ENCODE data around the gene PRKRA. TPM values are rescaled to one million over a fixed set of nuclear protein-coding genes. Genes with fewer than 3 reads are reported as not detected.
"Not testable (repeated sequence)": the region's sequence is repeated elsewhere in the genome, so short reads cannot be mapped to it uniquely, and the experiment has no call there.

PRKRA gene
- total RNA-seq, 1 donor = 45.0 TPM

DNA sequence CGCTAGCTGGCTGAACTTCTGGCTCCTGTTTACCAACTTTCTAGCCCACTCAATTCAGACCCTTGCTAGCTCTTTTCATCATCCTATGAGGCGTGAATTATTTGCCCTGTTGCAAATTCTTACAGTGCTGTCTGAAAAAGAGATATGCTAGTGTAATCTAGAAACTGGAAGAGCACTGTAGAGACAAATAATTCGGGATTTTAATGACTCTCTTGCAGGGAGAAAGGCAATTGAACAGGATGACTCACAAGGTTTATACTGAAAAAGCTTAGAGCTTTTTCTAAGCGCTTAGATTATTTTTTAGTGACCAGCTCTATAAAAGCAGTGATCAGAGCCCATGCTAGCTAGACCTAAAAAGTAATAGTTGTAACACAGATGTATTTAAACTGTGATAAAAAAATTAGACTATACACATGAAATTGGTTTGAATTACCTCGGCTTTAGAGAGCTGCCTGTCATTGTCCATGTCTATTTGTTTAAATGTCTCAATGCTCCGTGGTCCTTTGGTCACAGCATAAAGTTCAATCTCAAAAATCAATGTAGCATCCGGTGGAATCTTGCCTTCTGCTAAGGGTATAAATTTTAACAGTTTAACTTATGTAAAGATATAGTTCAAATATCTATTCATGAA is 18.4 kb upstream of the PRKRA start:
- DNase-seq (ENCODE audit: low read depth in 2 of 3, low spot score in 2 of 3) = no peak

DNA sequence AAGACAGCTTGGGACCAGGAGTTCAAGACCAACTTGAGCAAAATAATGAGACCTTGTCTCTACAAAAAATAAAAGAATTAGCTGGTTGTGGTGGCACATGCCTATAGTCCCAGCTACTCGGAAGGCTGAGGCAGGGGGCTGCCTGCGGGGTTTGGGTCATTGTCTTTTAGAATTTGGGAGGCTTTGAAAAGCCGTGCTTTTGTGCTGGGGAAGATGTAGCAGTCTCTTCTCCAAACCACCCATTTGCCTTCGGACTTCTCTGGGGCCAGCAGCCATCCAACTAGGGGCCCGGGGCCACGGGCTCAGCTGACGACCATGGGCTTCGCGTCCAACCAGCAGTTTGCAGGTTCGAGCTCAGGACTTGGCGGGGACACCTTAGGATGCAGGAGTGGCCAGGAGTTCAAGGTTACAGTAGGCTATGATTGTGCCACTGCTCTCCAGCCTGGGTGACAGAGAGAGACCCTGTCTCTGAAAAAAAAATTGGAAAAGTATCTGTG is 6.5 kb upstream of the PRKRA start:
- DNase-seq (ENCODE audit: low read depth in 2 of 3, low spot score in 2 of 3) = no peak

DNA sequence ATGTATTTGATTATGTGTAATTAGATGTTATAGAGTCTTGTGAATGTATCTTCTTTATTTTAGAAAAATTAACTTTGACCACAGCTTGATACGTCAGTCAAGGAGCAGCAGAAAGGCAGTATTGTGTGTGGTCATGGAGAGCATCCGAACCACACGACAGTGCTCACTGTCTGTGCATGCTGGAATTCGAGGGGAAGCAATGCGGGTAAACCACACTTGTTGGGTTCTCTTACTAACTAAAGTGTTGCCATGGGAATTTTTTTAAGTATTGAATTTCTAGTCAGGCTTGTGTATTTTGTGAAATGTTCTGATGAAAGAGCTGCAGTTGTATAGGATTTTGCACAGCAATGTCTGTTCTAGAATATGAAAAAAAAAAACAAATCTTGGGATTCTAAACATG is 5.0 kb upstream of the PRKRA start:
- no peak for DNase-seq (ENCODE audit: low read depth in 2 of 3, low spot score in 2 of 3)

DNA sequence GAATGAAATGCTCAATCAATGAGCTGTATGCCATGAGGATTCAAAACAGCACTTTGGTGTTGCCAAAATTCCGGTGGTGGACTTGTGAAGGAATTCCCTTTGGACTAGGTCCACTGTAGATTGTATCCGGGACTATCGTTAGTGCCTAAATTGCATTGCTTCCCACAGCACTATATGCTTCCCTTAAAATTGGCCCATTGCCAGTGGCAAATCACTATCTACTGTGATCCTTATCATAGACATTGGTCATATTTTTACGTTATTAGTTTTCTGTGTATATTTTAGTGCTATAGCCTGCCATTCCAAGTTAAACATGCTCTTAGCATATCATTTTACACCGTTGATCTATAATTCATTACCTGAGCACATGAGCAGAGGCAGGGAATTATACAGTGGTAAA is 1.9 kb upstream of the PRKRA start:
- no peak for DNase-seq (ENCODE audit: low read depth in 2 of 3, low spot score in 2 of 3)

DNA sequence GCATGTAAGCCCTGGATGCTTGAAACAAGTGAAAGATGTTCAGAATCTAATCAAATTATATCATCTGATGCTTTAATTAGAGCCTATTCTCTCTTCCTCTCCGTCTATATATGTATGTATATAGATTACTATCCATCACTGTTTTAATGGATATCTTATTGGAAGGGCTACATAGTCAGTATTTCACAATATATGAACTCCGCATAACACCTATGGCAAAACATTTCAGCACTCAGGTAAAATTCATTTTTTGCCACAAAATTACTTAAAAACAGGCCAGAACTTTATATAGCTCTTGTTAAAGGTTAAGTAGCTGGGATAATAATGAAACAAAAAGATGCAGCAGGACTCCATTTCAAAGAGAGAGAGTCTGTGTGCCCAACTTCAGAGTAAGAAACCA is 1.4 kb upstream of the PRKRA start:
- DNase-seq (ENCODE audit: low read depth in 2 of 3, low spot score in 2 of 3) = no peak

DNA sequence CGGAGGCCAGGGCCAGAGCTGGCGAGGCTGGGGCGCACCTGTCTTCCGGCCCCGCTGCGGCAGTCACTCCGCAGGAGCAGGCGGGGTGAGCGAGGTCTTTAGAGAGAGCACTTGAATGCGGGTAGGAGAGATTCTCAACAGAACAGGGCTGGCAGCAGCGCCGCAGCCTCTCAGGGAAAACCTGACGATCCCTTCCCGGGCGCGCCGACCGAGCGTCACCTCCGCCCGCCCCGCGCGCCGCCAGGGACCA is 526 bp downstream of the PRKRA start:
- peak in 1 of 3 donors; percentile 70 for DNase-seq (ENCODE audit: low read depth in 2 of 3, low spot score in 2 of 3)

DNA sequence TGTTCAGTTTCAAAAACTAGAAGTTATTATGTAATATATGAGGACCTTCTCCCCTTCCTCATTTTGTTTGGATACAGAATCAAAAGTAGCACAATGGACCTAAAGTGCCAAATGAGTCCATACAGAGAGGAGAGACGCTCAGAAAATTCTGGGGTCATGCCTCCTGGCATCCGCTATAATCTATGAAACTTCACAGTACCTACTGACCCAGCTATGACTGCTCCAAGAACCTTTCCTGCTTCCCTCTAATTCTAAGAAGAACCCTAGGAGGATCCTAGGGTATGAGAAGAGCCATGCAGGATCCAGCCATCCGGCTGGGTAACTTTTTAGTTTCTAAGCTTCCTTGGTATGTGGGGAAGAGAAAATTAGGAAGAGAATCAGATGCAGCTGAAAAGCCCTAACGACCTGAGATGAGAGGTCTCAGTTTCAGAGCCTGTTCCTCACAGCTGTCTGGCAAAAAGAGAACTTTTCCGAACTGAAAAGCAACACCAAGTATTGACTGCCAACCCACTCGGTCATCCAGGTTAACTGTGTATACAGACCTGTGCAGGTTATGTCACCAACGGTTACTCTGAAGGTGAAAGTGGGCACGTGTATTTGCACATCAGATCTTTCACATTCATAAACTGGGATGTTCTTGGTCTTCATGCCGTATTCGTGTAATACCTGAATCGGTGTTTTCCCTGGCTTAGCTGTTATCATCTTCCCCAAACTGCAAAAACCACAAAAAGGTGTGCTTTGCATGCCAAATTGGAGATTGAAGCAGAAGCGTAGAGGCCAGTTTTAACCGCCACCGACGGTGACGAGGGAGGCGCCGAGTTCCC is 1.1 kb downstream of the PRKRA start:
- DNase-seq (ENCODE audit: low read depth in 2 of 3, low spot score in 2 of 3) = peak in 1 of 3 donors; percentile 6

DNA sequence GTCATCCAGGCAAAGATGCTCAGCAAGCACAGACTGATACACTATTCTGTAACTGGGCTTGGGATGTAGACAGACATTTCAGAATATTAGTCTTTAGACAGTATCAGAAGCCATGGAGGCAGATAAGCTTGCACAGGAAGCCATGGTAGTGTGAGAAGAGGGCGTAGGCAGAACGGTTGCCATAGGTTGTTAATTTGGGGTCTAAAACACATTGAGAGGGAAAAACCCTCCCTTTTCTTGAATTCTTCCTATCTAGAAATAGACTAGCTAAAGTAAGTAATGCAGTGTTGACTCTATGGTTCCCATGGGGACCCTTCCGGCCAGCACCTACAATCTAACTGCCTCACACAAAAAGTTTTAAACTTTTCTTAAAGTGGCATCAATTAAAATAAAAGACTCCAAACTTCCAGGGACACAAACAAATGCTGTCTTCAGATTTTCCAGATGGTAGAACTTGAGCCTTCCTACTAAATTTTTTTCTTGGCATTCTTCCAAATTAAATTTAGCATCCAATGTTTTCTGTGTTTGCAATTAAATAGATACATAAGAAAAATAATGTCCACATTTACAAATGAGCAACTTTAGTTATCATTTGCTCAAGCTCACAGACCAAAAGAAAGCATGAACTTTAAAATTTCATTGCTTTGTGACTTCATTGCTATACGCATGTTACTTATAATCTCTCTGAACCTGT is 1.9 kb downstream of the PRKRA start:
- no peak for DNase-seq (ENCODE audit: low read depth in 2 of 3, low spot score in 2 of 3)

DNA sequence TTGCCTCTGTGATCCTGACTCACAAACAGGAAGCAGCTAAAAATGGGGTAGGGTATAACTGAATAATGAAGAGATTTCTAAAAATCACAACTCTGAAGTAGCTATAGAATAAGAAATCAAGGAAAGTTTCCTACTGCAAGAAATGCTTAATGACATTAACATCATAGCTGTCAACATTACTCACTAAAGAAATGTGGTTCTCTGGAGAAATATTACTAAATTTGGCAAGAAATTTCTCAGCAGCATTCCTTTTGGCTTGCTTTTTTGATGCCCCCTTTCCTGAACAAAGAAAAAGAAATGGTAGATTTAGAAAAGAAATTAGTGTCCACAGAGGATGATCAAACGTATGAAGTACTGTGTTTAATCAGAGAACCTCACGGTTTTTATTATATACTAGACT is 9.5 kb downstream of the PRKRA start:
- DNase-seq (ENCODE audit: low read depth in 2 of 3, low spot score in 2 of 3) = no peak

DNA sequence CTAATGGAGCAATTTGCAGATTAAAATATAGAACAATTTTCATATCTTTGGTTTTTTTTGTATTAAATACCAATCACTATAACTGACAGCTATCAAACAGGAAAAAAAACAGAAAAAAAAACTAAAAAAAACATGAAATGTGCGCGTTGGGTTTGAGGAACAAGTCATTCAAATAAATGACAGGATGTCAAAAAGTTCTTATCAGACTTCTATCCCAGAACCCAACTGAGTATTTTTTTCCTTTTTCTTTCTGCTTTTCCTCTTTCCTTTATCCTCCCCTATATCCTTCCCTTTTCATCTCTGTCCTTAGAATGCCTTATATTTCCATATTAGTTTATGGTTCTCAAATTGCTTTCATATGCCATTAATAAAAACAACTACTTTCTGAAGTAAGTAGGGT is 14.3 kb downstream of the PRKRA start:
- no peak for DNase-seq (ENCODE audit: low read depth in 2 of 3, low spot score in 2 of 3)

DNA sequence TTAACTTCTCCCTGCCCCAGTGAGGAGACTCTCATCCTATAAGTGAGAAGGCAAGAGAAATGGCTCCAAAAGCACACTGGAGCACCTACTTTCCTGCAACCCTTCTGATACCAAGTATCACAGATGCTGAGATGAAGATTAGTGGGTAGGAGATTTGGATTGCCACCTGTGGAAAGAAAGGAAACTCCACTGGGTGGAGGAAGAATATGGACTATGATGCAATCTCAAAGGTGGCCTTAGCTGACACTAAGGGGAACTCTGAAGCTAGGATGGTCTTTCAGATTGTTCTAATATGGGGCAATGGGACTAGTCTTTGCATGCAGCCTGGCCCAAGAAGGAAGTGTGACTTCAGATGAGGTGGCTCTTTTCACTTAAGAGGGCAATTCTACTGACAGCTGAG is 21.6 kb downstream of the PRKRA start:
- no peak for DNase-seq (ENCODE audit: low read depth in 2 of 3, low spot score in 2 of 3)

DNA sequence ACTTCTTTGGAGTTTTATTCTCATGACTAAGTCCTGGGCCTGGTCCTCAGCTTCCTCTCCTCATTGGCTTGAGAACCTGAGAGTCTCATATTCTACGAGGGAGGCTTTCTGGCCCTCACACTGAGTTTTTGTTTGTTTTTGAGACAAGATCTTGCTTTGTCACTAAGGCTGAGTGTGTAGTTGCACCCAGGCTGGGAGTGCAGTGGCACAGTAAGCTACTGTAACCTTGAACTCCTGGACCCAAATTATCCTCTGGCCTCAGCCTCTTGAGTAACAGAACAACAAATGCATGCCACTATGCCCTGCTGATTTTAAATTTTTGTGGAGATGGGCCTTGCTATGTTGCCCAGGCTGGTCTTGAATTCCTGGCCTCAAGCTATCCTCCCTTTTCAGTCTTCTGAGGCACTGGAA is 22.6 kb downstream of the PRKRA start:
- DNase-seq (ENCODE audit: low read depth in 2 of 3, low spot score in 2 of 3) = no peak

DNA sequence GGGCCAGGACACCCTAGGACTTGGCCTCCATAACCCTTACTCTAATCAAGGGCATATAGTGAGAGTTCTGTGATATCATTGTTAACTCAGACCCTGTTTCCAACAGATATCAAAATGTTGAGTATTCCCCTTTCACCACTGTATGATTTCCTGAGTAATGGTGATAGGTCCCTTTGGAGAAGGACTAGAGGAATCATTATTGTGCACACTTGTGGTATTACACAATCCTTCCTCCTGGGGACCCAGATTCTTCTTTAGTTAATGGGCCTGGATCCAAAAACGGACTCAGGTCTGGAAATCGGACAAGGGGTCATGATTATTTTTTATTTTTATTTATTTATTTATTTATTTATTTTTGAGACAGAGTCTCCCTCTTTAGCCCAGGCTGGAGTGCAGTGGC is 23.5 kb downstream of the PRKRA start:
- no peak for DNase-seq (ENCODE audit: low read depth in 2 of 3, low spot score in 2 of 3)

DNA sequence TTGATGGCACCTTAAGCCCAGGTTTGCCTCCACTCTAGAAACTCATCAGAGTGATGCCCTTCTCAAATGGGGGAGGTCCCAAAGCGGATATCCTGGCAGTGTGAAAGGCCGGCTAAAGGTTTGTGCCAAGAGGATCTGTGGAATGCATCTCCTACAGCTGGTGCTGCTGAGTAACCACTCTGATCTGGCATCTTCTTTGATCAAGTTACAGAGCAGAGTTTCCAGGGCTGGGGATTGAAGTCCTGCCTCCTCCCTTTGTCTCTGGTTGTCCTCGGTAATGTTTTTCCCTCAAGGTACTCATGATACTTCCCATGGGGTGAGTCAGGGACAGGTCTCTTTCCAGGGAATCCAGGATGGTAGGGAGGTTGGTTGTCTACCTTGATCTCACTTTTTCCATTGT is 24.6 kb downstream of the PRKRA start:
- DNase-seq (ENCODE audit: low read depth in 2 of 3, low spot score in 2 of 3) = no peak

DNA sequence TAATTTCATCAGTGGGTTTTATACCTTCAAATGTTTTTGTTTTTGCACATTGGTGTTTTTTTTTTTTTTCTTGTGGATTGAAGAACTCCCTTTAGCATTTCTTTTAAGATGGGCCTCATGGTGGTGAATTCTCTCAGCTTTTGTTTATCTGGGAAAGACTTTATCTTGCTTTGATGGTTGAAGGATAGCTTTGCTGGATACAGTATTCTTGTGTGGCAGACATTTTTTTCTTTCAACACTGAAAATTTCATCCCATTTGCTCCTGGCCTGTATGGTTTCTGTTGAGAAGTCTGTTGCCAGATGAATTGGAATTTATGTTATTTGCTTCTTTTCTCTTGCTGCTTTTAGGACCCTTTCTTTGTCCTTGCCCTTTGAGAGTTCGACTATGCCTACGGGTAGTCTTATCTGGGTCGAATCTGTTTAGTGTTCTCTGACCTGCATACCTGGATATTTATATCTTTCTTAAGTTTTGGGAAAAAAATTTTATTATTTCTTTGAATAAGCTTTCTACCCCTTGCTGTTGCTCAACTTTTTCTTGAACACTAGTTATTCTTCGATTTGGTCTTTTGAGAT is 25.6 kb downstream of the PRKRA start:
- no peak for DNase-seq (ENCODE audit: low read depth in 2 of 3, low spot score in 2 of 3)

DNA sequence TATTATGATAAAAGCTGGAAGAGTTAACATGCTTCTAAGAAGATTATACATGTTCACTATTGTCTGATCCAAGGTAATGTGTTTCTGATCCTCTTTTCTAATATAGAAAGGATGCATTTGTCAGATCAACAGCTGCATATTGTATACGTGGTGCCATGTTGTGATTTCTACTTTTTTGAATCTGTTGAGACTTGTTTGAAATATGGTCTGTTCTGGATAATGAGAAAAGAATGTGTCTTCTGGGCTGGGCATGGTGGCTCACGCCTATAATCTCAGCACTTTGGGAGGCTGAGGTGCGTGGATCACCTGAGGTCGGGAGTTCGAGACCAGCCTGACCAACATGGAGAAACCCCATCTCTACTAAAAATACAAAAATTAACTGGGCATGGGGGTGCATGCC is 27.2 kb downstream of the PRKRA start:
- not testable (repeated sequence) for DNase-seq (ENCODE audit: low read depth in 2 of 3, low spot score in 2 of 3)

DNA sequence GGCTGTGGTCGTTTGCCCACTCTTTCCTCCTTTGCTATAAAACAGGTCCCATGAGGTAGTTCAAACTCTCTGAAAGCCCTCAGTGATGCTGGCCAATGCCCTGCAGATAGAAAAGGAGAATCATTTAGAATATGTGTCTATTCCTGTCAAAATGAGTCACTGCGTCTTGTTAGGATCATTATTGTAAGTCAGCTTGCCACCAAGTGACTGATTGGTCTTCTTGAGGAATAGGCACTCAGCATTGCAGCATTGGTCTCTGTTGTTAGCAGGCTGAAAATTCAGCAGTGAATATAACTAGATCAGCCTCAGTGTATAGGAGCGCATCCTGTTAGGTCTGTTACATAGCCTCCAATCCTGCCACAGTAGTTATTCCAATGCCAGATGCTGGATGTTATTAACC is 28.9 kb downstream of the PRKRA start:
- DNase-seq (ENCODE audit: low read depth in 2 of 3, low spot score in 2 of 3) = no peak

DNA sequence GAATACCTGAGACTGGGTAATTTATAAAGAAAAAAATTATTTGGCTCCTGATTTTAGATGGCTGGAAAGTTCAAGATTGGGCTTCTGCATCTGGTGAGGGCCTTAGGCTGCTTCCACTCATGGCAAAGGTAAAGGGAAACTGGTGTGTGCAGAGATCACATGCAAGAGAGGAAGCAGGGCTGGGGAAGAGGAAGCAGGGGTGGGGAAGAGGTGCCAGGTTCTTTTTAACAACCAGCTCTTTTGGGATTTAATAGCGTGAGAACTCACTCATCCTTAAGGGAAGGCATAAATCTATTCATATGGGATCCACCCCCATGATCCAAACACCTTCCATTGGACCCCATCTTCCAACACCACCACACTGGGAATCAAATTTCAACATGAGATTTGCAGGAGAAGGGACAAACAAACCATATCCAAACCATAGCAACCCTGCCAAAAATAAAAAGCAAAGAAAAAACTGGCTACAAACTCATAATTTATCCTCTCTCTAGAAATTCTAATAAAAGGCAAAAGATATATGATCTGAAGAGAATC is 30.4 kb downstream of the PRKRA start:
- DNase-seq (ENCODE audit: low read depth in 2 of 3, low spot score in 2 of 3) = no peak

DNA sequence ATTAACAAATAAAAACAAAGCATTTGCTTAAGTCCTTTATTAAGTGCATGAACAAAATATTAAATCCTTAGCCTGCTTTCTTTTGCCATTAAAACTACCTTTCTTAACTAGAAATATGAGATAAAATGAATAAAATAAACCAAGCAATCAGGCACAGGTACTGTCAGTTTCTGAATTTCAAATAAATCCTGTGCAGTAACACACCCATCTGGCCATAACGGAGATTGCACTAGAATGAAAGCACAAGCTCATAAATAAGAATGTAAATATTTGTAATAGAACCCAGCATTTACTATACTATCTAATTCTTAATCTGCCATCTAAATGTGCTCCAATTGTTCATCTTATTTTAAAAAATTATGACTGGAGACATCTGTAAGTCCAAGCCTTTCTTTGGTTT is 31.9 kb downstream of the PRKRA start:
- DNase-seq (ENCODE audit: low read depth in 2 of 3, low spot score in 2 of 3) = peak in 2 of 3 donors; percentile 17 to 56

DNA sequence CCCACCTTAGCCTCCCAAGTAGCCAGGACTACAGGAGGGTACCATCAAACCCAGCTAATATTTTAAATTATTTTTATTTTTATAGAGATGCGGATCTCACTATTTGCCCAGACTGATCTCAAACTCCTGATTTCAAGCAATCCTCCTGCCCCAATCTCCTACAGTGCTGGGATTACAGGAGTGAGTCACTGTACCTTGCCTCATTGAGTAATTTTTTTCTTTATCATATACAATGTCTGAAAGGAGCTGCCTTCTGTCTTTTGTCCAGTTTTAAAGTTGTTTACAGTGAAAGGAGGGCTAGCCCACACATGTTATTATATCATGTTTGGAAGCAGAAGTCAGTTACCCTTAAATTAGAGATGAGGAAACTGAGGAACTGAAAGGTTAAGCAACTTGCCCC is 32.5 kb downstream of the PRKRA start:
- no peak for DNase-seq (ENCODE audit: low read depth in 2 of 3, low spot score in 2 of 3)

DNA sequence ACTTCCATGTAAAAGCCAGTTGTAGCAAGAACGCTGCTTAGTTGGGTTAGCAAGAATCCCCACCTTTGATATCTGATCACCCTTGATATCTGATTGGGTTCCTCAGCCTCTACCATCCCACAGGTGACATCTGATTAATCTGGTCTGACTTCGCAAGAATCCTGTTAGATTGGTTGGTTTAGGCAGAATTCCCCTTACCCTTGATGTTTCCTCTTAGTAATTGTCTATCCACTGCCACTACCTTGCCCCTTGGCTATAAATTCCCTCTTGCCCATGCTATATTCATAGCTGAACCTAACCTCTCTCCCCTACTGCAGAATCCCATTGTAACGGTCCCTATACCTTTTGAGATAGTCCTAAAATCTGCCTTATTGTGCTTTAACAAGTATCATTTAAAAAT is 33.1 kb downstream of the PRKRA start:
- DNase-seq (ENCODE audit: low read depth in 2 of 3, low spot score in 2 of 3) = no peak
